NT2/D1 (cell line): ENCODE results near the gene IKBIP.

ENCODE experiments used
- DNase-seq: peaks from one replicate; pipeline ENCODE4 v3.0.0-alpha.2; 2011; ENCODE audit warnings: low read depth, low spot score
- H3K27me3 ChIP-seq: 2 replicates; pipeline ENCODE4 v1.6.0; 2011; ENCODE audit warnings: mild to moderate bottlenecking; ENCODE audit not compliant: insufficient read length, insufficient read depth
- H3K36me3 ChIP-seq: 2 replicates; pipeline ENCODE4 v1.6.1; 2011; ENCODE audit warnings: mild to moderate bottlenecking, low read length, mixed read lengths; ENCODE audit not compliant: insufficient read depth, insufficient read length
- H3K4me1 ChIP-seq: 2 replicates; pipeline ENCODE4 v1.5.1; 2011; ENCODE audit not compliant: insufficient read depth, insufficient read length
- H3K4me3 ChIP-seq: 2 replicates; pipeline ENCODE4 v1.5.1; 2011; ENCODE audit warnings: low read depth; ENCODE audit not compliant: insufficient read length
- H3K9ac ChIP-seq: 2 replicates; pipeline ENCODE4 v1.6.0; 2011; ENCODE audit warnings: low read depth; ENCODE audit not compliant: insufficient read length
- H3K9me3 ChIP-seq: 2 replicates; pipeline ENCODE4 v1.5.1; 2011; ENCODE audit warnings: mild to moderate bottlenecking, low read length; ENCODE audit not compliant: insufficient read depth
- SUZ12 ChIP-seq: IDR thresholded peaks from 2 replicates; pipeline ENCODE4 v1.6.1; 2011; ENCODE audit not compliant: insufficient read length, insufficient read depth; ENCODE audit errors: extremely low read depth
- YY1 ChIP-seq: IDR thresholded peaks from 2 replicates; pipeline ENCODE4 v1.6.1; 2011; ENCODE audit not compliant: insufficient read length, insufficient read depth
- ZNF274 ChIP-seq: IDR thresholded peaks from 2 replicates; pipeline ENCODE4 v1.6.1; 2011; ENCODE audit warnings: mild to moderate bottlenecking, low read depth, low read length

The IKBIP gene

GRCh38 chr12:98644712-98645571, at the start of gene IKBIP, which contains the start of gene APAF1:
TSS of gene IKBIP (minus strand) at chr12:98644788. CDS start at chr12:98644701, 87 bp downstream.
TSS of gene APAF1 (plus strand) at chr12:98645290. CDS start at chr12:98648360, 3,070 bp downstream.
- Histone ChIP-seq H3K36me3 (peaks cover 33% of the 10 kb centered on the region), H3K9ac (peak within 1 kb of the TSS; percentile 92), H3K4me1 (no peaks in the 10 kb centered on the region), H3K9me3 (no peaks in the 10 kb centered on the region), H3K4me3 (peak within 1 kb of the TSS; percentile 94), H3K27me3 (no peaks in the 10 kb centered on the region)
- TF ChIP-seq SUZ12 (no peak), YY1 (no peak), ZNF274 (no peak)
- peak; percentile 91 for DNase-seq

DNA sequence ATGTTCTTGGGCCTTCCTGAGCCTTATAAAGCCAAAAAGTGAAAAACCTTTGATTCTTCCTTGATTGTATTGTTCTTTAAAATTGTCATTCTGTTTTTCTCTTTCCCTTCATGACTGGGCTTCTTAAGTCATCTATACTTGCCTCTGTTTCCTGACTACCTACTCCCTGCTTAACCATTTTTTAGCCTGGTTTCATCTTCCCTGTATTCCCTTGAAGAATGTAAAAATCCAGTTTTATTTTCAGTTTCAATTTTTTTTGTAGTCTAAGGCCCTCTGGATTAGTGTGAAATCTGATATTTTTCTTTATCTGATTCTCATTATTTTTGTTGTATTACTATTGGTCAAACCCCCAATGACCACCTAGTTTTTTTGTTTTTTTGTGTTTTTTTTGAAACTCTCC, 46.8 kb upstream of the IKBIP start:
- H3K36me3 ChIP-seq, result peaks cover 35% of the 10 kb centered on the region
- TF ChIP-seq YY1, result no peak
- no peak for TF ChIP-seq ZNF274
- no peak for TF ChIP-seq SUZ12

DNA sequence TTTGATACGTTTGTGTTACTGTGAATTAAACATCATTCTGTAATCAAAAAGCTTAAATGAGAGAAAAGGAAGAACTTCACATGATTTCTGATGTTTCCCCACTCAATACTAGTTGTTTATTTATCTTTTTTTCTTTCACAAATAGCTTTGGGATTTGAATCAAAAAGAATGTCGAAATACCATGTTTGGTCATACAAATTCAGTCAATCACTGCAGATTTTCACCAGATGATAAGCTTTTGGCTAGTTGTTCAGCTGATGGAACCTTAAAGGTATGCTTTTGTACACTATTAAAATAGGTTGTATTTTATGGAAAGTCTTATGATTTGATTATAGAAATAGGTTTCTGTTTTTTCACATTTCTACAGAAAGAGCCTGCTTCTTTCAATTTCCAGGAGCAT, 42.0 kb upstream of the IKBIP start:
- no peaks in the 10 kb centered on the region for H3K27me3 ChIP-seq
- TF ChIP-seq YY1 (no peak), SUZ12 (no peak), ZNF274 (no peak)
- no peak overlapping the region for H3K4me3 ChIP-seq
- no peak for DNase-seq
- H3K36me3 ChIP-seq, result peaks cover 53% of the 10 kb centered on the region
- H3K4me1 ChIP-seq, result no peaks in the 10 kb centered on the region
- H3K9ac ChIP-seq, result no peak overlapping the region
- H3K9me3 ChIP-seq, result no peaks in the 10 kb centered on the region

More for the DNA sequence above, 46.8 kb upstream of the IKBIP start:
- Histone ChIP-seq H3K9me3 (no peaks in the 10 kb centered on the region), H3K4me3 (no peak overlapping the region), H3K27me3 (no peaks in the 10 kb centered on the region), H3K9ac (no peak overlapping the region), H3K4me1 (no peaks in the 10 kb centered on the region)
- DNase-seq, result no peak

- Histone ChIP-seq H3K9ac (no peak overlapping the region), H3K36me3 (peaks cover 63% of the 10 kb centered on the region), H3K27me3 (no peaks in the 10 kb centered on the region), H3K4me1 (no peaks in the 10 kb centered on the region), H3K4me3 (no peak overlapping the region), H3K9me3 (no peaks in the 10 kb centered on the region)
- no peak for DNase-seq
- TF ChIP-seq ZNF274, result no peak
- TF ChIP-seq YY1, result no peak
- no peak for TF ChIP-seq SUZ12
Observed at GRCh38 chr12:98684199-98684598, 39.6 kb upstream of the IKBIP start.

DNA sequence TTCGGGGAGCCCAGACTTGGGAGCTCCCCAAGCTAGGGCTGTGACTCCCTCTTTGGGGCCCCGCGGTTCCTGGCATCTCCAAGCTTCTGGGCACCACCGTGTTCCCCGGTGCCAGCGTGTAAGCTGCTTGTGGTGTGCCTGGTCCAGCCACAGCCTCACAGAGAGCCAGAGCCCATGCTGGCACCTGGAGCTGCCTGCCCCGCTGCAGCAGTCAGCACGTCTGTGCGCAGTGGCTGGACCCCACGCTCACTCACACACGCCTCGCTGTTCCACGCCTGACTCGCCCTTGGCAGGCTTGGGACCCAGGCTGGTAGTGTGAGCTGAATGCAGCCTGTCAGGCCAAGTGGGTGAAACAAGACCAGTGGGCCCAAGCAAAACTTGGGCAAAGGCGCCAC, 35.0 kb upstream of the IKBIP start:
- no peaks in the 10 kb centered on the region for H3K4me1 ChIP-seq
- H3K9me3 ChIP-seq, result no peaks in the 10 kb centered on the region
- no peak overlapping the region for H3K4me3 ChIP-seq
- TF ChIP-seq ZNF274, result no peak
- TF ChIP-seq SUZ12, result no peak
- H3K36me3 ChIP-seq, result peaks cover 65% of the 10 kb centered on the region
- no peak overlapping the region for H3K9ac ChIP-seq
- DNase-seq, result no peak
- H3K27me3 ChIP-seq, result no peaks in the 10 kb centered on the region

GRCh38 chr12:98678946-98679610, 34.5 kb upstream of the IKBIP start:
- peaks cover 70% of the 10 kb centered on the region for H3K36me3 ChIP-seq
- TF ChIP-seq YY1 (no peak), ZNF274 (no peak), SUZ12 (no peak)
- H3K4me1 ChIP-seq, result no peaks in the 10 kb centered on the region
- no peak overlapping the region for H3K4me3 ChIP-seq
- H3K27me3 ChIP-seq, result no peaks in the 10 kb centered on the region
- H3K9ac ChIP-seq, result no peak overlapping the region
- DNase-seq, result no peak
- no peaks in the 10 kb centered on the region for H3K9me3 ChIP-seq

- no peak for DNase-seq
- no peaks in the 10 kb centered on the region for H3K4me1 ChIP-seq
- no peaks in the 10 kb centered on the region for H3K9me3 ChIP-seq
- H3K27me3 ChIP-seq, result no peaks in the 10 kb centered on the region
- H3K4me3 ChIP-seq, result no peak overlapping the region
- peak overlapping the region; percentile 7 for H3K9ac ChIP-seq
- H3K36me3 ChIP-seq, result peaks cover 71% of the 10 kb centered on the region
- no peak for TF ChIP-seq YY1
- TF ChIP-seq SUZ12, result no peak
- no peak for TF ChIP-seq ZNF274
Observed at GRCh38 chr12:98678236-98678945, 33.8 kb upstream of the IKBIP start.
